ACC112 (cell line): ENCODE results near the gene CD79B.
"Not testable (repeated sequence)": the region's sequence is repeated elsewhere in the genome, so short reads cannot be mapped to it uniquely, and the experiment has no call there.

Source experiments
- H2AFZ ChIP-seq: fragments of 200-600 bp; sonication (generic); one replicate; pipeline ENCODE4 v1.6.0; 2017; ENCODE audit warnings: antibody characterized with exemption, low read length; ENCODE audit not compliant: unreplicated experiment
- H3K27ac ChIP-seq: fragments of 200-600 bp; sonication (generic); 2 replicates; pipeline ENCODE4 v1.5.1; 2014; ENCODE audit warnings: low read depth, mild to moderate bottlenecking, antibody characterized with exemption, low read length, moderate library complexity
- H3K27me3 ChIP-seq: fragments of 200-600 bp; sonication (generic); 2 replicates; pipeline ENCODE4 v1.6.1; 2014; ENCODE audit warnings: mild to moderate bottlenecking, antibody characterized with exemption, low read length, moderate library complexity, mixed read lengths; ENCODE audit not compliant: insufficient read depth
- H3K36me3 ChIP-seq: fragments of 200-600 bp; sonication (generic); 2 replicates; pipeline ENCODE4 v1.6.1; 2016; ENCODE audit warnings: mild to moderate bottlenecking, antibody characterized with exemption, low read length, moderate library complexity, mixed read lengths; ENCODE audit not compliant: insufficient read depth
- H3K4me1 ChIP-seq: fragments of 200-600 bp; sonication (generic); one replicate; pipeline ENCODE4 v1.6.1; 2016; ENCODE audit warnings: low read length, mixed read lengths; ENCODE audit not compliant: insufficient read depth, unreplicated experiment, control insufficient read depth
- H3K4me3 ChIP-seq: fragments of 200-600 bp; sonication (generic); 2 replicates; pipeline ENCODE4 v1.5.1; 2014; ENCODE audit warnings: mild to moderate bottlenecking, low read depth, low read length
- H3K79me2 ChIP-seq: fragments of 200-600 bp; sonication (generic); one replicate; pipeline ENCODE4 v1.6.0; 2016; ENCODE audit warnings: low read length; ENCODE audit not compliant: control insufficient read depth, unreplicated experiment, insufficient read depth

Gene CD79B

DNA sequence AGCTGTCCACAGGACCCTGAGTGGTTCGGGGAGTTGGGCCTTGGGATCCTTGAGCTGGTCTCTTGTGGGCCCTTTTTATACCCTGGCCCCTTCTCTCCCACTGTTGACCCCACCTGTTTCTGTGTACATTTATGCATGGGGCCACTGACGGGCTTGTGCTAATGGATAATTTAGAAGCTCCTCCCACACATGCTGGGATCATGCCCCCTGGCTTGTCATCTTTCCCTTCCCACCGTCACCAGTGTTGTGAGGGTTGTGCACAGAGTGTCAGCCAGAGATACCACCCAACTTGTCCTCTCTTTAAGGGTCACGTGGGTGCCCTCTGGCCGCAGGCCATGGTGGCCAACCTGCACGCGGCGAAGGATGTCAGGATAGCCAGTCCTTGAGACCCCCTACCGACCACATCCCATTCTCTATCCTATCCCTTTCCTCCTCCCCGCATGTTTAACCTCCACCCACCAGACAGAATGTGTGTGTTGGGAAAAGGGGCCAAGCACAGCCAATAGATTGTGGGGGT lies 13.3 kb downstream of the CD79B start, which contains the start of gene GH1:
Gene GH1, minus strand, starts transcription at position 51 of the 517 bp plus-strand sequence. CDS start 63 bp downstream, outside the sequence.
- not testable (repeated sequence) for H3K36me3 ChIP-seq, H3K4me3 ChIP-seq, H3K4me1 ChIP-seq, H3K27ac ChIP-seq, H3K79me2 ChIP-seq, H2AFZ ChIP-seq, H3K27me3 ChIP-seq

DNA sequence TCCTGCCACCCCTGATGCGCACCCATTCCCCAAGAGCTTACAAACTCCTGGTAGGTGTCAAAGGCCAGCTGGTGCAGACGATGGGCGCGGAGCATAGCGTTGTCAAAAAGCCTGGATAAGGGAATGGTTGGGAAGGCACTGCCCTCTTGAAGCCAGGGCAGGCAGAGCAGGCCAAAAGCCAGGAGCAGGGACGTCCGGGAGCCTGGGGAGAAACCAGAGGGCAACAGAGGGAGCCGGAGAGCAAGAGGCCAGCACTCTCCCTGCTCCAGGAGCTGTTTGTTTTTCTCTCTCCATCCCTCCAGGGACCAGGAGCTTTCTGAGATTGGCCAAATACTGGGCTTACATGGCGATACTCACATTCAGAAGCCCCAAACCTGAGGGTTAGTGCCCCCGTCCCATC lies 13.8 kb downstream of the CD79B start:
- peaks cover 5% of the 10 kb centered on the region for H3K27me3 ChIP-seq
- H3K27ac ChIP-seq, result no peak overlapping the region
- H3K4me3 ChIP-seq, result no peak overlapping the region
- no peaks in the 10 kb centered on the region for H3K79me2 ChIP-seq
- no peaks in the 10 kb centered on the region for H3K36me3 ChIP-seq
- H2AFZ ChIP-seq, result no peak overlapping the region
- H3K4me1 ChIP-seq, result no peaks in the 10 kb centered on the region

DNA sequence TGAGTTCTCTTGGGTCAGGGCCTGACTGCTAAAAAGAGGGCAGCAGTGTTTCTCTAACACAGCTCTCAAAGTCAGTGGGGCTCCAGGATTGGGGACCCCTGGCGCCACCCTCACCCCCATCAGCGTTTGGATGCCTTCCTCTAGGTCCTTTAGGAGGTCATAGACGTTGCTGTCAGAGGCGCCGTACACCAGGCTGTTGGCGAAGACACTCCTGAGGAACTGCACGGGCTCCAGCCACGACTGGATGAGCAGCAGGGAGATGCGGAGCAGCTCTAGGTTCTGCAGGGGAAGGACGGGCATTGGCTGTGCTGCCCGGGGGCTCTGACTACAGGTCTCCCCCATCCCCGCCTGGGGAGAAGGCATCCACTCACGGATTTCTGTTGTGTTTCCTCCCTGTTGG lies 14.5 kb downstream of the CD79B start:
- Histone ChIP-seq H3K79me2 (no peaks in the 10 kb centered on the region), H3K36me3 (no peaks in the 10 kb centered on the region), H3K27ac (no peak overlapping the region), H2AFZ (no peak overlapping the region), H3K4me1 (no peaks in the 10 kb centered on the region), H3K27me3 (peaks cover 5% of the 10 kb centered on the region), H3K4me3 (no peak overlapping the region)

DNA sequence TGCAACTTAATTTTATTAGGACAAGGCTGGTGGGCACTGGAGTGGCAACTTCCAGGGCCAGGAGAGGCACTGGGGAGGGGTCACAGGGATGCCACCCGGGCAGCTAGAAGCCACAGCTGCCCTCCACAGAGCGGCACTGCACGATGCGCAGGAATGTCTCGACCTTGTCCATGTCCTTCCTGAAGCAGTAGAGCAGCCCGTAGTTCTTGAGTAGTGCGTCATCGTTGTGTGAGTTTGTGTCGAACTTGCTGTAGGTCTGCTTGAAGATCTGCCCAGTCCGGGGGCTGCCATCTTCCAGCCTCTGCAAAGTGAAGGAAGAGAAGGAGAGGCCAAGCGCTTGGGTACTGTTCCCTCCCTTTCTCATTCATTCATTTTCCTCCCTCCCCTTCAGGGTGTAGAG lies 14.9 kb downstream of the CD79B start:
- not testable (repeated sequence) for H3K27ac ChIP-seq, H3K4me1 ChIP-seq, H3K4me3 ChIP-seq, H2AFZ ChIP-seq, H3K36me3 ChIP-seq, H3K79me2 ChIP-seq, H3K27me3 ChIP-seq

DNA sequence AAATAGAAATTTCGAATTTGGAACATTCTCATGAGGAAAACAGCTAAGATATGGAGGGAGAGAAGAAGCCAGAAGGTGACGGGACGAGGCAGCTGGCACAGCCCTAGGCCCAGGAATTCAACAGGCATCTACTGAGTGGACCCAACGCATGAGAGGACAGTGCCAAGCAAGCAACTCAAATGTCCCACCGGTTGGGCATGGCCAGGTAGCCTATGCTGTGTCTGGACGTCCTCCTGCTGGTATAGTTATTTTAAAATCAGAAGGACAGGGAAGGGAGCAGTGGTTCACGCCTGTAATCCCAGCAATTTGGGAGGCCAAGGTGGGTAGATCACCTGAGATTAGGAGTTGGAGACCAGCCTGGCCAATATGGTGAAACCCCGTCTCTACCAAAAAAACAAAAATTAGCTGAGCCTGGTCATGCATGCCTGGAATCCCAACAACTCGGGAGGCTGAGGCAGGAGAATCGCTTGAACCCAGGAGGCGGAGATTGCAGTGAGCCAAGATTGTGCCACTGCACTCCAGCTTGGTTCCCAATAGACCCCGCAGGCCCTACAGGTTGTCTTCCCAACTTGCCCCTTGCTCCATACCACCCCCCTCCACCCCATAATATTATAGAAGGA lies 15.5 kb downstream of the CD79B start:
- no peak overlapping the region for H3K4me3 ChIP-seq
- H2AFZ ChIP-seq, result no peak overlapping the region
- no peaks in the 10 kb centered on the region for H3K4me1 ChIP-seq

DNA sequence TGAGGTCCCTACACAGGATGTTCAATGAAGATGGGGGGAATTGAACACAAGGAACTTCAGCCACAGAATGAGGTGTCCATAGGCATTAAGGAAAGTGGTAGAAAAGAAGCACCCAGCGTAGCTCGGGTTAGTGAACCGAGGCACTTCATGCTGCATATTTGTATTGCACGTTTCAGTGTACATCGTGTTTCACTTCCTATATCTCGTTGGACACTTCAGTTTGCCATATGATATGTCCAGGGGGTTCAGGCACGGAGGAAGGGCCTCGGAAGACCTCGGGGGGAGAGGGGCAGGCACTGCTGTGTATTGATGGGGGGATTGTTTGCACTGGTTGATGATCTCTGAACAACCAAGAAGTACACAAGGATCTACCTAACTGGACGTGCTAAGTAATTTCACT lies 16.4 kb downstream of the CD79B start:
- H3K27ac ChIP-seq, H2AFZ ChIP-seq: not testable (repeated sequence)

More for the DNA sequence above, 15.5 kb downstream of the CD79B start:
- Histone ChIP-seq H3K79me2 (no peaks in the 10 kb centered on the region), H3K27ac (no peak overlapping the region), H3K36me3 (no peaks in the 10 kb centered on the region), H3K27me3 (peaks cover 5% of the 10 kb centered on the region)

DNA sequence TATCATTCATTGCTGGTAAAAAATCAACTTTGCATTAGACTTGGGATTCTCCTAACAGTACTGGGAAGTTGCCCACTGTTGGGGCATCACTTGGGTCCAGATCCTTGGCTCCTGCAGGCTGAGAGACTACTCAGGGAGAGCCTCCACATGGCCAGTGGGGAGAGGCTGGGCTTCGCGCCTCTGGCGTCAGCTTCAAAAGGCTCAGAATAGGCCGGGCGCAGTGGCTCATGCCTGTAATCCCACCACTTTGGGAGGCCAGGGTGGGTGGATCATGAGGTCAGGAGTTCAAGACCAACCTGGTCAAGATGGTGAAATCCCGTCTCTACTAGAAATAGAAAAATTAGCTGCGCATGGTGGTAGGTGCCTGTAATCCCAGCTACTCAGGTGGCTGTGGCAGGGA lies 17.7 kb downstream of the CD79B start:
- H3K27me3 ChIP-seq, result peaks cover 14% of the 10 kb centered on the region
- H2AFZ ChIP-seq, result no peak overlapping the region
- H3K79me2 ChIP-seq, result no peaks in the 10 kb centered on the region
- H3K4me3 ChIP-seq, result no peak overlapping the region
- H3K36me3 ChIP-seq, result no peaks in the 10 kb centered on the region
- no peaks in the 10 kb centered on the region for H3K4me1 ChIP-seq
- no peak overlapping the region for H3K27ac ChIP-seq

More for the DNA sequence above, 16.4 kb downstream of the CD79B start:
- H3K4me3 ChIP-seq, H3K79me2 ChIP-seq, H3K36me3 ChIP-seq, H3K27me3 ChIP-seq, H3K4me1 ChIP-seq: not testable (repeated sequence)

DNA sequence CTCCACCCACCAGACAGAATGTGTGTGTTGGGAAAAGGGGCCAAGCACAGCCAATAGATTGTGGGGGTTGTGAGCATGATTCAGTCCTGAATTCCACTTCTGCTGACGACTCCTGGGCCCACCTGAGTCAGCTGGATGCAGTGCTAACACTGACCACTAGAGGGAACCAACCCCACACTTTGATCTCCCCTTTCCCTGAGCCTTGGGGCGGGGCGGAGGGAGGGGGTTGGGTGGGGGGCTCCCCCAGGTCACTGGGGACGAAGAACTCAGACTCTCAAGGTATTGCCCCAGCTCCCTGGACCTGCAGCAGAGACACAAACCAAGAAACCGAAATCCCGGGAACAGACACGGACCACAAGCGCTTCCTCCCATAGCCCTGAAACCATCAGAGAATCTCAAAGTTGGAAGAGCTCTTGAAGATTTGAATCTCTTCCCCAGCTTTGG lies 20.5 kb downstream of the CD79B start:
- no peaks in the 10 kb centered on the region for H3K36me3 ChIP-seq
- no peak overlapping the region for H3K27ac ChIP-seq
- H3K79me2 ChIP-seq, result no peaks in the 10 kb centered on the region
- H3K4me1 ChIP-seq, result no peaks in the 10 kb centered on the region
- H2AFZ ChIP-seq, result no peak overlapping the region
- H3K4me3 ChIP-seq, result no peak overlapping the region
- peaks cover 18% of the 10 kb centered on the region for H3K27me3 ChIP-seq

DNA sequence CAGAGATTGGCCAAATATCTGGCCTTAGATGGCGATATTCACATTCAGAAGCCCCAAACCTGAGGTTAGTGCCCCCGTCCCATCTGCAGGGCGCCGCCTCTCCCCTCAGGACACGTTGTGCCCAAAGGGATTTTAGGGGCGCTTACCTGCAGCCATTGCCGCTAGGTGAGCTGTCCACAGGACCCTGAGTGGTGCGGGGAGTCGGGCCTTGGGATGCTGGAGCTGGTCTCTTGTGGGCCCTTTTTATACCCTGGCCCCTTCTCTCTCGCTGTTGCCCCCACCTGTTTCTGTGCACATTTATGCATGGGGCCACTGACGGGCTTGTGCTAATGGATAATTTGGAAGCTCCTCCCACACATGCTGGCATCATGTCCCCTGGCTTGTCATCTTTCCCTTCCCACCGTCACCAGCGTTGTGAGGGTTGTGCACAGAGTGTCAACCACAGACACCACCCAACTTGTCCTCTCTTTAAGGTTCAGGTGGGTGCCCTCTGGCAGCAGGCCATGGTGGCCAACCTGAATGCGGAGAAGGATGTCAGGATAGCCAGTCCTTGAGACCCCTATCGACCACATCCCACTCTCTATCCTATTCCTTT lies 21.0 kb downstream of the CD79B start, which contains the start of gene CSHL1:
Gene CSHL1, minus strand, starts transcription at position 218 of the 595 bp plus-strand sequence. Its CDS starts 62 bp downstream, at position 156.
- peaks cover 14% of the 10 kb centered on the region for H3K27me3 ChIP-seq
- H3K27ac ChIP-seq, result no peak within 1 kb of the TSS
- H3K4me3 ChIP-seq, result no peak within 1 kb of the TSS
- H3K36me3 ChIP-seq, result no peaks in the 10 kb centered on the region
- H3K79me2 ChIP-seq, result no peaks in the 10 kb centered on the region
- H2AFZ ChIP-seq, result no peak within 1 kb of the TSS
- no peaks in the 10 kb centered on the region for H3K4me1 ChIP-seq

DNA sequence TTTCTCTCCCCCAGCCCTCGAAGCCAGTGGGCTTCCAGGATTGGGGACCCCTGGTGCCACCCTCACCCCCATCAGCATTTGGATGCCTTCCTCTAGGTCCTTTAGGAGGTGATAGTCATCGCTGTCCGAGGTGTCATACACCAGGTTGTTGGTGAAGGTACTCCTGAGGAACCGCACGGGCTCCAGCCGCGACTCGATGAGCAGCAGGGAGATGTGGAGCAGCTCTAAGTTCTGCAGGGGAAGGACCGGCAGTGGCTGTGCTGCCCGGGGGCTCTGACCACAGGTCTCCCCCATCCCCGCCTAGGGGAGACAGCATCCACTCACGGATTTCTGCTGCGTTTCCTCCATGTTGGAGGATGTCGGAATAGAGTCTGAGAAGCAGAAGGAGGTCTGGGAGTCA lies 22.0 kb downstream of the CD79B start:
- H3K79me2 ChIP-seq, result no peaks in the 10 kb centered on the region
- H2AFZ ChIP-seq, result no peak overlapping the region
- H3K27ac ChIP-seq, result no peak overlapping the region
- H3K36me3 ChIP-seq, result no peaks in the 10 kb centered on the region
- no peak overlapping the region for H3K4me3 ChIP-seq
- peaks cover 13% of the 10 kb centered on the region; the same call in 1 of the 2 replicates for H3K27me3 ChIP-seq
- H3K4me1 ChIP-seq, result no peaks in the 10 kb centered on the region

DNA sequence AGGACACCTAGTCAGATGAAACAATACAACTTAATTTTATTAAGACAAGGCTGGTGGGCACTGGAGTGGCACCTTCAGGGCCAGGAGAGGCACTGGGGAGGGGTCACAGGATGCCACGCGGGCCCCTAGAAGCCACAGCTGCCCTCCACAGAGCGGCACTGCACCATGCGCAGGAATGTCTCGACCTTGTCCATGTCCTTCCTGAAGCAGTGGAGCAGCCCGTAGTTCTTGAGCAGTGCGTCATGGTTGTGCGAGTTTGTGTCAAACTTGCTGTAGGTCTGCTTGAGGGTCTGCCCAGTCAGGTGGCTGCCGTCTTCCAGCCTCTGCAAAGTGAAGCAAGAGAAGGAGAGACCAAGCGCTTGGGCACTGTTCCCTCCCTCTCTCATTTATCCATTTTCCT lies 22.5 kb downstream of the CD79B start:
- H3K4me3 ChIP-seq, H3K36me3 ChIP-seq, H3K4me1 ChIP-seq, H2AFZ ChIP-seq, H3K79me2 ChIP-seq, H3K27ac ChIP-seq: not testable (repeated sequence)
- peaks cover 13% of the 10 kb centered on the region; the same call in 1 of the 2 replicates for H3K27me3 ChIP-seq
